PFSK-1 (cell line): ENCODE data around the gene FOXC1.

Experiments used
- FOXP2 ChIP-seq: optimal IDR thresholded peaks from 2 replicates; pipeline ENCODE3; 2011; ENCODE audit warnings: borderline replicate concordance, control low read depth, inconsistent platforms; ENCODE audit not compliant: insufficient read depth; ENCODE audit errors: extremely low read length, extremely low read depth
- POLR2AphosphoS5 ChIP-seq: IDR thresholded peaks from 2 replicates; pipeline ENCODE4 v1.6.1; 2012; ENCODE audit warnings: low read depth, mild to moderate bottlenecking, control low read depth, low read length, moderate library complexity
- TAF1 ChIP-seq: IDR thresholded peaks from 2 replicates; pipeline ENCODE4 v1.6.1; 2012; ENCODE audit warnings: low read length, control low read depth, borderline replicate concordance; ENCODE audit not compliant: insufficient read depth

DNA sequence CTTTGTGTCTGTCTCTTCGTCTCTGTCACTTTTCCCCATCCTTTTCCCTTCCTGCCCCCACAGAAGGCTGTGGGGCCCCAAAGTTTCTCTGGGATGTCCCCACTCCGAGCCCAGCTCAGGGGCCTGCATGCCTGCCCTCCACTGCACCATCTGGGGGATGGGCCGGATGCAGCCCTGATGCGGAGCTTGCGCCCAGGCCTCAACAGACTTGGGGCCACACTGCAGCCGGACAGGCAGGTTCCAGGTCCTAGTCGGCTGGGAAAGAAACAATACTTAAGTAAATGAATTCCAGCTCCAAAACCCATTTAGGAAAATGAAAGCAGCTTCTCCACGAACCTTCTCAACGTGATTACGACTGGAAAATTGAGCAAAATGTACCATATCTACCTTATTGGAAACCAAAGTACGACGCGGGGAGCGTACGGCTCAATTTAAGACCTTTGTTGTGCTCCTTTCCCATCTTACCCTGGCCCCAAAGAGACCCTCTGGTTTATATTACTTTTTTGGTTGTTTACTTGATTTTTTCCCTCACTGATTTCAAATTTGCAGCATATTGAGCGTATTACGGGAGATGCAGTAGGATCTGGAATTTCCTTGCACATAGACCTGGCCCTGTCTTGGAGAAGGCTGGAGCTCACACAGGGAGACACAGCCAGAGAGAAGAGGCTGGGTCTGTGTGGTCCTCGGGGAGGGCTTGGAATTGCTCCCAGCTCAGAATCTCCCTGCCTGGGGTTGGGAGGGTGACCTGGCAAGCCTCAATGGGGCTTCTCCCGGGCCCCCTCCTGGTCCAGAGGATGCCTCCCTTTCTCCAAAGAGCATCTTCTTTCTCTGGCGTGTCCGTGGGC, 8.0 kb downstream of the FOXC1 start:
- TF ChIP-seq TAF1 (no peak), POLR2AphosphoS5 (no peak), FOXP2 (no peak)
